GM06990 (cell line): ENCODE measurements around the gene PRXL2B.
A peak's percentile ranks its signal among the peaks of the same experiment; 100 is the strongest.
"Not testable (repeated sequence)": the region's sequence is repeated elsewhere in the genome, so short reads cannot be mapped to it uniquely, and the experiment has no call there.

Experiments
- DNase-seq: peaks from one replicate; pipeline ENCODE4 v3.0.0-alpha.2; 2011; ENCODE audit not compliant: insufficient read length; ENCODE audit errors: extremely low read depth
- H3K27me3 ChIP-seq: replicated peaks from 2 replicates; pipeline ENCODE4 v1.6.0; 2011; ENCODE audit warnings: low read length; ENCODE audit not compliant: control insufficient read depth, insufficient read depth
- H3K36me3 ChIP-seq: 2 replicates; pipeline ENCODE4 v1.5.1; 2011; ENCODE audit warnings: low read length; ENCODE audit not compliant: control insufficient read depth, insufficient read depth
- H3K4me3 ChIP-seq: replicated peaks from 2 replicates; pipeline ENCODE4 v1.5.1; 2011; ENCODE audit warnings: low read depth, mild to moderate bottlenecking, control low read depth, low read length
- CTCF ChIP-seq: IDR thresholded peaks from 2 replicates; pipeline ENCODE4 v1.5.1; 2011; ENCODE audit warnings: low read length, control low read depth, mild to moderate bottlenecking, inconsistent platforms; ENCODE audit not compliant: insufficient read depth, poor library complexity, severe bottlenecking

Gene PRXL2B

GRCh38 chr1:2544875-2545640 is 41.5 kb upstream of the PRXL2B start:
- no peak overlapping the region for H3K4me3 ChIP-seq
- no peak for DNase-seq
- no peaks in the 10 kb centered on the region for H3K36me3 ChIP-seq
- no peaks in the 10 kb centered on the region; the same call in 1 of the 2 replicates for H3K27me3 ChIP-seq
- no peak for TF ChIP-seq CTCF

DNA sequence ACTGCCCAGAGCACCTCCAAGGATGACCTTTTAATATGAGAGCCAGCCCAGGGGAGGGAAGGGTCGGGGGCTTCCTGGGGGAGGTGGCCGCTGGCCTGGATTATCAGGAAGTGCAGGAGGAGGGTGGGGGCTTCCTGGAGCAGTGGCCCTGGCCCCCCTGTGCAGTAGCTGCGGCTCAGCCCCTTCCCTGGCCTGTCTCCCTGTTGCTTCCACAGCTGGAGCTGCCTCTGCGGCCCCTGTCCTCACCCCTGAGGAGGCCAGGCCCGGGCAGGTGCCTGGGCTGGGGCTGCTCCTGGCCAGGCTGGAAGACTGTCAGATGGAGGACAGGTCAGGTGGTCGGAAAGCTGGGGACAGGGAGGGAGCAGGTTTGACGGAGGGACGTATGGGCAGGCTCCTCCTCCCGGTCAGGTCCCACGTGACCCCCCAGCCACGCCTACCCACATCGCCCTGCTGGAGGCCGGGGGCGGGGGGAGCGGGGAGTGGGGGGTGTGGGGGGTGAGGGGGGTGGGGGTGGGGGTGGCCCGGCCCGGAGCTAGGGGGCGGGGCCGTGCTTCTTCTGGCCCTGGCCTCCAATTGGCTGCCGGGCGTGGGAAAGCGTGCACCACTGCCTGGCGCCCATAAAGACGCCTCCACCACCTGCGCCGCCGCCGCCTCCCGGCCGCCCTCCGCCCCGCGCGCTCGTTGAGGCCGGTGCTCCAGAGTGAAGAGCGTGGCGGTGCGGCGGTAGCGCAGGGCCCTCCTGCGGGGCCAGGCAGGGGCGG is 40.6 kb upstream of the PRXL2B start:
- Histone ChIP-seq H3K27me3 (no peaks in the 10 kb centered on the region; the same call in 1 of the 2 replicates), H3K36me3 (no peaks in the 10 kb centered on the region), H3K4me3 (peak overlapping the region; percentile 77)
- DNase-seq: peak; percentile 90
- TF ChIP-seq CTCF: no peak

DNA sequence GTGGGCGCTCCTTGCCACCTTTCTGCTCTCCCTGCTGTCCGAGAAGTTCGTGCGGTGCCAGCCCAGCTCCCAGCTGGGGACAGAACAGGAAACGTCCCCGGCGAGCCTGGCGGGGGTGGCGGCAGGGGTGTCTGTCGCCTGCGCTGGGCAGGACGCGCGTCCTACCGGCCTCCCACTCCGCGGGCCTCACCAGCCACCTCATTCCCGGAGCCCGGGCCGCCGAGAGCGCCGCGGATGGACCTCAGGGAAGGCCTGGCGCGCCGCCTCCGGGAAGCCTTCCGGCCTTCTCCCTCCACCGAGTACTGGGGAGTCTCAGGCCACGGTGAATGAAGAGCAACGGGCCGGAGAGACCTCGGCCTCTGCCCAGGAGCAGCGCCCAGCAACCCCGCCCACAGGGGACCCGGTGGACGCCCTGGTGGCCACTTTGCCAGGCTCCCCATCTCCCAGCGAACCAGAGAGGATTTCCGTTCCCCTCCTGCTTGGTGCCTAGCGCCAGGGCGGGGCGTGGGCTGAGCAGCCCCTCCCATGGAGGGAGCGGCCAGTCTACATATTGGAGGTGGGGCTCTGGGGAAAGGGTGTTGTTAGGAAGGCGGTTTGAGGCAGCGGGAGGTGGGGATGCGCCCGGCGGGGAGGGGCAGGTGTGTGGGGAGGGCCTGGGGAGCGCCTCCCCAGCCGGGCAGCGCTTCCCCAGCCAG is 39.9 kb upstream of the PRXL2B start:
- H3K4me3 ChIP-seq: peak overlapping the region; percentile 77
- no peaks in the 10 kb centered on the region; the same call in 1 of the 2 replicates for H3K27me3 ChIP-seq
- no peaks in the 10 kb centered on the region for H3K36me3 ChIP-seq
- DNase-seq: peak; percentile 90
- TF ChIP-seq CTCF: no peak

- H3K27me3 ChIP-seq: no peaks in the 10 kb centered on the region; the same call in 1 of the 2 replicates
- no peaks in the 10 kb centered on the region for H3K36me3 ChIP-seq
- peak; percentile 80 for DNase-seq
- no peak for TF ChIP-seq CTCF
- H3K4me3 ChIP-seq: peak overlapping the region; percentile 77
These were observed 39.1 kb upstream of the PRXL2B start for GRCh38 chr1:2547210-2548067.

- TF ChIP-seq CTCF: peak; percentile 93
- Histone ChIP-seq H3K36me3 (no peaks in the 10 kb centered on the region), H3K4me3 (peak overlapping the region; percentile 77), H3K27me3 (no peaks in the 10 kb centered on the region; the same call in 1 of the 2 replicates)
- peak; percentile 83 for DNase-seq
These were observed 38.4 kb upstream of the PRXL2B start for GRCh38 chr1:2548068-2548589.

- H3K4me3 ChIP-seq: peak overlapping the region; percentile 29
- H3K36me3 ChIP-seq, H3K27me3 ChIP-seq: not testable (repeated sequence)
These were observed 37.1 kb upstream of the PRXL2B start for GRCh38 chr1:2549367-2550029.

GRCh38 chr1:2550309-2550861 is 36.2 kb upstream of the PRXL2B start:
- H3K27me3 ChIP-seq, DNase-seq, H3K4me3 ChIP-seq, H3K36me3 ChIP-seq: not testable (repeated sequence)

More at GRCh38 chr1:2549367-2550029, 37.1 kb upstream of the PRXL2B start:
- peak; percentile 57 for DNase-seq
